GM18526 (cell line): ENCODE measurements around the gene VPS41.

ENCODE experiments used
- POLR2A ChIP-seq: IDR thresholded peaks from 3 replicates; pipeline ENCODE4 v1.6.1; 2011; ENCODE audit not compliant: insufficient read length; ENCODE audit errors: extremely low read depth

VPS41 gene

DNA sequence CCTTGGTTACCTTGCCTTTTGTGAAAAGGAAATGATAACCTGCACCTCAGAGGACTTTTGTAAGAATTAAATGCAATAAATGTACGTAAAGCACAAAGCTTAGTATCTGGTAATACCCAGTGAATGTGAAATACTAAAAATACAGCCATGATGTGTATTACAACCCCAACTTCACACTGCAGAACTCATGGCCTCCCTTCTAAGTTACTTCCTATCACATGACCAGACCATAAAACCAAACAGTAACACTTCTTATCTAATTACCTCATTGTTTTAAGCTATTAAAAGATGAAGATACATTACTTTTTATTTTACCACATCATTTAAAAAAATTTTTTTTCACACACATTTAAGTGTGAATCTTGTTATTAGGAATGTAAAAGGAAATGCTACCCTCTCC, 29.0 kb downstream of the VPS41 start:
- TF ChIP-seq POLR2A: no peak

DNA sequence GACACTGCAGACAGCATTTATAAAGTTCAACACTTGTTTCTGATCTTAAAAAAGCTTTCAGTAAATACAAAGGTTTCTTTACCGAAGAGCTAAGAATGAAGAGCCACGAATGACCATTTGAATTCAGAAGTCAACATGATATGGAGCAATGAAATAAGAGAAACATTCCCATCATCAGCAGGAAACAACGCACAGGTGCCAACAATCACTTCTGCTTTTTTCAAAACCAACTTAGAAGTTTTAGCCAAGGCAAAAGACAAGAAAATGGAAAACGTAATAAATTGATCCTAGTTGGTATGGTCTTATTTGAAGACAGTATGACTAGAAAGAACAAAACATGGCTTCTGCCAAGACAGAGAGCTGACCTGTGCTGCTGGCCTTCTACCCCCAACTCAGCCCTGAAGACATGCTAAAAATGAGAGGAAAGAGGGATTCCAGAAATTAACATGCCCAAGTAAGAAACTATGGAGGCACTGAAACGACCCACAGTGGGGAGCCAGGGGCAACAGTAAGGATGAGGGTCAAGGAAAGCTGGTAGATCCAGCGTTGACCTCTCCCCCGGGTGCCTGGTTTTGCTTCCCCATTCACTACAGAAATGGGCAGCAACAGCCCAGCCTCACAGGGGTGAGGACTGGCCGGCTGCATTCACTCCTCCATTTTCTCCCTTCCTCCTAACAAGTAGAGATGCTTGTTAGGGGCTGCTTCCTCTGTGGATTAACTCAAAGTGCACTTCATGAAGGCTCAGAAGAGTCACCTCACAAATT, 30.1 kb downstream of the VPS41 start:
- no peak for TF ChIP-seq POLR2A

DNA sequence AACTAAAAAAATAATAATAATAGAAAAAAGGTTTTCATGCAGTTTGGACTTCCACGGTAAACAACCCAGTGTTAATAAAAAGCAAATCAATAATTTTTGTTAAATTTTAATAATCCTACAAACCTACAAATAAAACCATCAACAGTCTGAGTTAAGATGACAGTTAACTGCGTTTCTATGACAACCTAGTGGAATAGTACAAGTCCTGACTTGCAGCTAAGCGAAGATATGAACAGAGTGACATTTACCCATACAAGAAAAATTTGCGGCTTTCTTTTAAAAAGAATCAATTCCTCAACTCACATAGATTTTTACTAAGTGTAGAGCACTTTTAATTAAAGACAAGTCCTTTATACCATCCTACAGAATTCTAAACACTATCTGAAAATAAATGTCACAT, 35.6 kb downstream of the VPS41 start:
- no peak for TF ChIP-seq POLR2A

DNA sequence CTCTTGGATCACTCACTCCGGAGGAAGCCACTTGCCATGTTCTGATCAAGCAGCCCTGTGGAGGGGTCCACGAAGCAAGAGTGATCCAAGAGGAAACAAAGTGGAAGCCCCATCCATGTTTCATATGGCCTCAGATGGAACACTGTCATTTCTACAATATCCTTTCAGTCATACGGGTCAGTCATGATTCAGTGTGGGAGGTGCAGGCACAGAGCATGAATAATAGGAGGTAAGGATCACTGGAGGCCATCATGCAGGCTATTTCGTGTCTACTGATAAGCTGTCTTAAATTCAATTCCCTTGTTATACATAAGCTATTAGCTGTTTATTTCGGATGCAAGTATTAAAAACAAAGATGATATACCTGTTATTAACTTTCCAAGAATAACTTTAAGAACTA, 36.8 kb downstream of the VPS41 start:
- no peak for TF ChIP-seq POLR2A

DNA sequence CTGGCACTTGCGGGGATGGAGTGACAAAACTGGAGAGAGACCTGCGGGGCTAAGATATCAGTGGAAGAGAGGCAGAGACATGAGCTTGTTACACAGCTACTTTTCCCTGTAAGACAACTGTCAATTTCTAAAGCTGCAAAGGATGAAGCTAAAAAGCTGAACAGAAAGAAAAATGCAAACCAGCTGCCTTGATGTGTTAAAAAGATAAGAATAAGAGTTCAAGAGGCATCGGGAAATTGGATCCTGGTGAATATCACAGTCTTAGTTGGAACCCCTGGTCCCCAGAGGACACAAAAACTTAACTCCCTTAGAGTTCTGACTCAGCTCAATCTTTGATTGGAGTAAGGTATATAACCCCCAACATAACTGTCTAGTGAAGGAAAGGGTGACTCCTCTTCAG, 38.8 kb downstream of the VPS41 start:
- TF ChIP-seq POLR2A: no peak

DNA sequence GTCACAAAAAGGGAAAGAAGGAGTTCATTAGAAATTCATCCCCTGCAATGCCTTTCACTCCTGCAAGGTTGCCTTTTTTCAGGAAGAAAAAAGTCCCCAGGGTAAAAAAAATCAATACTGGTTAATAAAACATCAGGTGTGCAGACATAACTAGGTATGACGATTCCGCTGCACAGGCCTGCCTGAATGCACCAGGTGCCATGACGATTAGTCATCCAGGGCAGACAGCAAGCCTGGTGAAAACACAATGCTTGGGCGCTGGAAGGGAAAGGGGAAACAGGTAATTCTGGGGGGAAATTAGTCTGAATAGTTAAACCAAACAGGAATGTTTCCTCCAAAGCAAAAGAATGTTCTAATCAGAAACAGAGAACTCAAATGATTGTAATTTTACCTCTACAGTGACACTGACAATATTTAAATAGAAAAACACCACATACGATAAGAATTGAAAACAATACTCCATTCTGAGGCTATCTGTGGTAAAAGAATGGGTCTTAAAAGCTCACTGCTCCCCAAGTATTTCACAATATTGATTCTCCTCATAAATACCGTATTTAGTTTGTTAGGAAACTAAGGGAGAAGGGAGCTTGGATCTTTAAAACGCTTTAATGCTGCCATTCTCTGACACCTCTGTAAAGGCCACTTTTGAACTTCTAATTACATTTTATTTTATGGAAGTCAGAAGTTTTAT, 45.2 kb downstream of the VPS41 start:
- TF ChIP-seq POLR2A: no peak

DNA sequence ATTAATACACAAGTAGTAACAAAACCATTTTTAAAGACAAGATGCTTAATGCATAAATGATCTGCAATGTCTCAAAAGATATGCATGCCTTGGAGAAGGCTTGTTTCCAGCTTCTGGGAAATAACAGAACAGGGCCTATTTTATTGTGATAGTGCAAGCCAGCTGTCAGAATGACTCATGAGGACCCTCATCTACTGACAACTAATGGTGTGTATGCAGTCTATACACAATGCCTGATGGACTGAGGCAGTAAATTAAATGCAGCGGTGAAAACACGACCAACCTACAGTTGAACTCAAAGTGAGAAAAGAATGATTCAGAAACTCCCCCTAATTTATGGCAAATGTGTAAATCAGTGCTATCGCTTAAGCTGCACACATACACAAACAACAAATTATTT, 46.3 kb downstream of the VPS41 start:
- no peak for TF ChIP-seq POLR2A

DNA sequence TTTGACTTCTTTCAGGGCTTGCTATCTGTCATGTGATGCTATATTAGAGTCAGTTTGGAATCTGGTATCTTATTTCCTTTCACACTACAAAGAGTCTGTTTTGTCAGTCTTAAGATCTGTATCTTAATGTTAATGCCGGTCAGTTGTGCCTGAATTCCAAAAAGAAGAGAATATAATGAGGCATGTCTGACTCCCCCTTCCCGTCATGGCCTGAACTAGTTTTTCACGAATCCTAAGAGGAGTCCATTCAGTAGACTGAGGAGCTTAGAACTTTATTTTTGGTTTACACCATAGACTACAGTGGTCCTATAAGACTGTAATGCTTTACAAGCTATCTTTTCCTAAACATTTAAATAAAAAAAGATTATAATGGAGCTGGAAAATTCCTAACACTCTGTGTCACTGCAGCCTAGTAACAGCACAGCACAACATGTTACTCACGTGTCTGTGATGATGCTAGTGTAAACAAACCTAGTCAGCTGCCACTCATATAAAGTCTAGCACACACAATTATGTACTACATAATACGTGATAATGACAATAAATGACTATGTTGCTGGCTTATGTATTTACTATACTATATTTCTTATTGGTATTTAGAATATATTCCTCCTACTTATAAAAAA, 50.6 kb downstream of the VPS41 start:
- TF ChIP-seq POLR2A: no peak

DNA sequence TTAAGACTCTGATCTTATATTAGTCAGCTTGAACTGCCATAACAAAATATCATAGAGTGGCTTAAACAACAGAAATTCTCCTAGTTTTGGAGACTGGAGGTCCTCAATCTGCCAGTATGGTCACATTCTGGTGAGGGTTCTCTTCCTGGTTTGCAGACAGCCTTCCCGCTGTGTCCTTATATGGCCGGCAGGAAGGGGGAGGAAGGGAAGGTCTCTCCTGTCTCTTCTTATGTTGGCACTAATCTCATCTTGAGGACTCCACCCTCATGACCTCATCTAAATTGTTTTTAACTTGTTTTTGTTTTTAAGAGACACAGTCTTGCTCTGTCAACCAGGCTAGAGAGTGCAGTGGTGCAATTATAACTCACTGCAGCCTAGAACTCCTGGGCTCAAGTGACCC, 53.1 kb downstream of the VPS41 start:
- no peak for TF ChIP-seq POLR2A

DNA sequence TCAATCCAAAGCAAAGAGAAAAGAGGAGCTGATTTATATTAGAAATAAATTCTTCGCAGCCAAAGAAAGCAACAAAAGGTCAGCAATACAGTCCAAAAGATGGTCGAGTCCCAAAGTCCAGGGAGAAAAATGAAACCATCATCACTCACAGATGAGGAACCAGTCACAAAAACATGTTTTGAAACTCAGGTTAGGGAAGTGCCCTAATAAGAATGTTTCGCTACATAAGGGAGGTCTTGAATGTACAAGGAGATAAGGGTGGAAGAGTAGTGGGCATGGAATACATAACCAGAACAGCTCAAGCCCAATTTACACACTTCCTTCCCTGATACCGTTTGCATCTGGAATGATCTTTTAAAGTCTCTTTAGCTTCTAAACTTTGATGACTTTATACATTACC, 53.6 kb downstream of the VPS41 start:
- TF ChIP-seq POLR2A: no peak

DNA sequence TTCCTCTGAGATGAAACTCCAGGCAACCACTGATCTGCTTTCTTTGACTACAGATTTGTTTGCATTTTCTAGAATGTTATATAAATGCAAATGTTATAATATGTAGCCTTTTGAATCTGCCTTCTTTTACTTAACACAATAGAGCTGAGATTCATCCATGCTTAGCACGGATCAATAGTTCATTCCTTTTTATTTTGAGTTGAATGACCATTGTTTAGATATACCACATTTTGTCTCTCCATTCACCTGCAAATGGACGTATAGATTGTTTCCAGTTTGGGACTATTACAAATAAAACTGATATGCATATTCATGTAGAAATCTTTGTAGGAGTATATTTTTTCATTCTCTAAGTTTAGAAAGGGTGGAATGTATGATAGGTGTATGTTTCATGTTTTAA, 57.7 kb downstream of the VPS41 start:
- TF ChIP-seq POLR2A: no peak

DNA sequence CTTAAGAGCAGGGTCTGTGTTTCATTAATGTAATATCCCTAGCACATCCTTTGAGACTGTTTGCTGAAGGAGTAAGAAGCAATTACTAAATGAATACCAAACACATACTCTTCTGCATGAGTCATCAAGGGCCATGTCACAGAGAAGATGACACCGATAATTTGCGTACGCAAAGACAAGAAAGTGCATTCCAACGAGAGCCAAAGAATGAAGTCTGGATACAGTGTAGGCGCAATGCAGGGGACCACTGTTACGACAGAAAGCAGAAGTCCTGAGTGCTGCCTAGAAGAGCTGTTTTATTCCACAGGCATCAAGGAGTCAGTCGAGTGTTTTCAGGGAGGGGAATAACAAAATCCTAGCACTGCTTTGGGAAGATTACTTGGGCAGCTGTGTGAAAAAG, 62.7 kb downstream of the VPS41 start:
- no peak for TF ChIP-seq POLR2A

DNA sequence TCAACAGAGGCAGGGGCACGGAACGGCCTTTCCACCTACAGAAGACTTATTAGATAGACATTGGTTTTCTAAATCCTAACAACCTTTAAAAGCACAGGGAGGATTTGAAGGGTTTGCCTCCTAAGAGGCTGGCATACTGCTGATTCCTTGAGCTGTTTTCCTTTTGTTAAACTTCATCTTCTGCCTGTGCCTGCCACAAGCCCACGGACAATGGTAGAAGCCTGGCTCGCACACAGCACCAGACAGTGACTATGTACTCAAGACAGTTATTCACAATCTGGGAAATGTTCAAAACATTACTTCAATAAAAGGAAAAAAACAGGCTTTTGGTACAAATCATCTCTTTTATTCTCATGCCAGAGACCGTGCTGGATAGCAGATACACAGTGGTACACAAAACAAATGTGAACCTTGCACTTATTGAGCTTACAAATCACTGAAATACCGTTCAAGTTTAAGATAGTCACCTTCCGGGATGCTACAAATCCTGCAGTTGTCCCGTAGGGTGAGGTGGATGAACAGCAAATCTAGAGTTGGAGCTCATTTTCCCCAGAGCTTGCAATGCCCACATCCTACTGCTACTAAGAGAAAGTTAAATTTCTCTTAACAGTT, 63.9 kb downstream of the VPS41 start:
- no peak for TF ChIP-seq POLR2A

DNA sequence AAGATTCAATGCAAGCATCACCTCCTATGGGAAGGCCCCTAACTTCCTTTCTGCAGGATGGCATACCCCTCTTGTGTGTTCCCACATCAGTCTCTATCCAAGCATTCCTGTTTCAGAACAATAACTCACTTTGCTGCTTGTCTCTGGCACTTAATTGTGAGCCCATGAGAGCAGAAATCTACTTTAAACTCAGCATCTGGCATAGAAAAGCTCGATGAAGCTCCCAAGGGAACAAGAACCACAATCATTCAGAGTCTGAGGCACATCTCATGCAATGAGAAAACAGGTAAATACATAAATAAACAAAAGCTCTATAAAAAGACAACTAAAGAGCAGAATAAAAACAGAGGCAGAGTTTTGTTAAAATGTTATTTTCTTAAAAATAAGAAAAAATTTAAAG, 66.2 kb downstream of the VPS41 start:
- no peak for TF ChIP-seq POLR2A

DNA sequence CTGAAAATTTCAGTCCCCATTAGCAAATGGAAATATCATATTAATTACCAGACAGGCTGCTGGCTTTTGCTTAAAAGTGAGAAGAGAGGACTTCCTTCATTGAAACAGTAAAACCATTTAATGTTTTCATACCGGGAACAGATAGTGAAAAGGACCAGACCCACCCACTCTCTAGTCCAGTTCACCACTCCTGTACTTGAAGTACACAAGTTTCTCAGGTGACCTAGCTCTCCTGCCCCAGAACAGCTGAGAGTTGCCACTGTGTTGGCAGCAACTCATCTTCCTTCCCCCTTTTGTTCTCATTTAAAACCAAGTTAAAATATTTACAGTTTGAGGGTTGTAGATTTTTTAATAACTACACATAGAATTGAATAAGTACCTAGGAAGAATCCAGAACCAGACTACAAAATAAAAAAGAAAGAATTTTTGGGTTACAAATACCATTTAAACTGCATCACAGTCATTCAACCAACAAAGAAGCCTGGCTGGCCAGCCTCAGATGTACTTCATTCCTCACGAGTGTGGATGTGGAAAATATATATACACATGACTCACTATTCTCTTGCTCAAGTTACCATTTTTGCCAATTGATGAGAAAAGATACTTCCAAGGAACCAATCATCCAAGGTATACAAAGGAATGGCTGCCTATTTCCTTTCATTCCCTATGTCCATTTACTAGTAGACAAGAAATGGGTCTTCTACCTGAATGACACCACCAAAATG, 68.1 kb downstream of the VPS41 start:
- no peak for TF ChIP-seq POLR2A
